HCT116 (cell line): Measurements from ENCODE around the gene LRBA.

Experiments used
- CTCF ChIP-seq, 3 experiments: fragments of 200-600 bp in 1 of 3; sonication (generic) in 1 of 3; IDR thresholded peaks in 2 of 3; conservative IDR thresholded peaks in 1 of 3; 2 replicates each; pipeline ENCODE4 v1.5.1; 2012 to 2017; ENCODE audit warnings: low read depth in 2 of 3, low read length in 2 of 3, antibody characterized with exemption in 1 of 3, borderline replicate concordance in 1 of 3, control low read depth in 1 of 3, mild to moderate bottlenecking in 1 of 3, mixed read lengths in 1 of 3, mixed run types in 1 of 3, moderate library complexity in 1 of 3; ENCODE audit not compliant: insufficient read depth in 1 of 3
- ELF1 ChIP-seq: IDR thresholded peaks from 2 replicates; pipeline ENCODE4 v1.6.1; 2012; ENCODE audit warnings: low read depth, borderline replicate concordance
- JUND ChIP-seq: IDR thresholded peaks from 2 replicates; pipeline ENCODE4 v1.6.1; 2012
- MAX ChIP-seq: IDR thresholded peaks from 2 replicates; pipeline ENCODE4 v1.6.1; 2012
- POLR2AphosphoS5 ChIP-seq: IDR thresholded peaks from 2 replicates; pipeline ENCODE4 v1.6.1; 2011; ENCODE audit warnings: mild to moderate bottlenecking, low read depth, low read length, moderate library complexity
- RAD21 ChIP-seq: IDR thresholded peaks from 2 replicates; pipeline ENCODE4 v1.6.1; 2012; ENCODE audit warnings: low read depth, mild to moderate bottlenecking
- ZNF274 ChIP-seq: fragments of 200-500 bp; sonication (Bioruptor generic); IDR thresholded peaks from 2 replicates; pipeline ENCODE4 v1.6.1; 2014; ENCODE audit warnings: mild to moderate bottlenecking, low read depth, low read length, inconsistent platforms

GRCh38 chr4:150574678-150575077 lies 440.4 kb downstream of the LRBA start:
- TF ChIP-seq CTCF (IDR thresholded peaks at IDR 0.05 in 2 of 3, conservative IDR thresholded peaks at IDR 0.05 in 1 of 3; ENCODE audit: borderline replicate concordance in 1 of 3, insufficient read depth in 1 of 3, low read depth in 2 of 3, low read length in 2 of 3), result no peak
- TF ChIP-seq POLR2AphosphoS5, result no peak
- TF ChIP-seq ZNF274, result no peak
- no peak for TF ChIP-seq ELF1
- no peak for TF ChIP-seq MAX
- TF ChIP-seq RAD21, result no peak
- no peak for TF ChIP-seq JUND
